GM21576 (cell line): ENCODE measurements around the gene CACNA2D3.
A peak's percentile ranks its signal among the peaks of the same experiment; 100 is the strongest.
"Not testable (repeated sequence)": the region's sequence is repeated elsewhere in the genome, so short reads cannot be mapped to it uniquely, and the experiment has no call there.

Experiments
- ATAC-seq: cut with Tn5 transposase; IDR thresholded peaks from one replicate; pipeline ENCODE4 v1.9.1; 2021; ENCODE audit warnings: mild to moderate bottlenecking, moderate library complexity; ENCODE audit not compliant: unreplicated experiment

CACNA2D3 gene

GRCh38 chr3:54122324-54123002, at the start of gene CACNA2D3:
CACNA2D3 (plus strand) TSS chr3:54122552.
- no peak for ATAC-seq

- ATAC-seq = no peak
Observed at GRCh38 chr3:54073386-54073785, 49.0 kb upstream of the CACNA2D3 start.

- no peak for ATAC-seq
Observed at GRCh38 chr3:54079314-54079713, 43.0 kb upstream of the CACNA2D3 start.

- no peak for ATAC-seq
Observed at GRCh38 chr3:54079730-54080325, 42.5 kb upstream of the CACNA2D3 start.

GRCh38 chr3:54083921-54084320, 38.4 kb upstream of the CACNA2D3 start:
- ATAC-seq = no peak

- ATAC-seq = no peak
Observed at GRCh38 chr3:54085936-54086335, 36.4 kb upstream of the CACNA2D3 start.

GRCh38 chr3:54086652-54087405, 35.5 kb upstream of the CACNA2D3 start:
- no peak for ATAC-seq

- no peak for ATAC-seq
Observed at GRCh38 chr3:54087581-54088410, 34.6 kb upstream of the CACNA2D3 start.

- no peak for ATAC-seq
Observed at GRCh38 chr3:54093491-54094248, 28.7 kb upstream of the CACNA2D3 start.

- no peak for ATAC-seq
Observed at GRCh38 chr3:54094926-54095325, 27.4 kb upstream of the CACNA2D3 start.

GRCh38 chr3:54099381-54099780, 23.0 kb upstream of the CACNA2D3 start:
- no peak for ATAC-seq

- no peak for ATAC-seq
Observed at GRCh38 chr3:54104084-54104483, 18.3 kb upstream of the CACNA2D3 start.

GRCh38 chr3:54116129-54116528, 6.2 kb upstream of the CACNA2D3 start:
- not testable (repeated sequence) for ATAC-seq

GRCh38 chr3:54120657-54121413, 1.5 kb upstream of the CACNA2D3 start:
- ATAC-seq = peak; percentile 79

- no peak for ATAC-seq
Observed at GRCh38 chr3:54121414-54122323, 683 bp upstream of the CACNA2D3 start.

GRCh38 chr3:54123003-54123775, 837 bp downstream of the CACNA2D3 start:
- no peak for ATAC-seq

GRCh38 chr3:54123776-54124196, 1.4 kb downstream of the CACNA2D3 start:
- no peak for ATAC-seq

- no peak for ATAC-seq
Observed at GRCh38 chr3:54125300-54125699, 2.9 kb downstream of the CACNA2D3 start.
